Measurements from ENCODE around the gene MAEL.

The MAEL gene

GRCh38 chr1:167064621-167065020, 75.5 kb downstream of the MAEL start:
- TF ChIP-seq NFIC (IDR thresholded peaks at IDR 0.05), result no peak
- TF ChIP-seq TEAD4 (IDR thresholded peaks at IDR 0.05), result no peak
- no peak for TF ChIP-seq ZBTB7A (IDR thresholded peaks at IDR 0.05; ENCODE audit: low read depth)
- TF ChIP-seq YY1 (IDR thresholded peaks at IDR 0.05; ENCODE audit: low read depth), result no peak
- no peak for TF ChIP-seq CEBPB (IDR thresholded peaks at IDR 0.05)
- no peak for TF ChIP-seq RAD21 (IDR thresholded peaks at IDR 0.05; ENCODE audit: low read depth)
- no peak for TF ChIP-seq REST (IDR thresholded peaks at IDR 0.05; ENCODE audit: low read depth)
- no peak for TF ChIP-seq USF1 (IDR thresholded peaks at IDR 0.05)

GRCh38 chr1:167065471-167065870, 76.4 kb downstream of the MAEL start:
- no peak for TF ChIP-seq EP300 (IDR thresholded peaks at IDR 0.05; ENCODE audit: borderline replicate concordance)
- TF ChIP-seq TAF1 (IDR thresholded peaks at IDR 0.05; ENCODE audit: low read depth), result no peak
- TF ChIP-seq NFIC (IDR thresholded peaks at IDR 0.05), result no peak
- TF ChIP-seq REST (IDR thresholded peaks at IDR 0.05; ENCODE audit: low read depth), result no peak
- TF ChIP-seq ZBTB7A (IDR thresholded peaks at IDR 0.05; ENCODE audit: low read depth), result no peak
- TF ChIP-seq USF1 (IDR thresholded peaks at IDR 0.05), result no peak
- TF ChIP-seq CEBPB (IDR thresholded peaks at IDR 0.05), result no peak
- TF ChIP-seq MAX (IDR thresholded peaks at IDR 0.05), result no peak

GRCh38 chr1:167066333-167067122, 77.4 kb downstream of the MAEL start:
- TF ChIP-seq EP300 (IDR thresholded peaks at IDR 0.05; ENCODE audit: borderline replicate concordance) (no peak), MAX (IDR thresholded peaks at IDR 0.05) (peak; percentile 36; the same call in 1 of the 2 replicates), ZBTB7A (IDR thresholded peaks at IDR 0.05; ENCODE audit: low read depth) (no peak), TEAD4 (IDR thresholded peaks at IDR 0.05) (no peak), RAD21 (IDR thresholded peaks at IDR 0.05; ENCODE audit: low read depth) (peak; percentile 92), TCF12 (IDR thresholded peaks at IDR 0.05; ENCODE audit: low read depth) (no peak), USF1 (IDR thresholded peaks at IDR 0.05) (no peak), YY1 (IDR thresholded peaks at IDR 0.05; ENCODE audit: low read depth) (no peak), EGR1 (IDR thresholded peaks at IDR 0.05) (no peak), TAF1 (IDR thresholded peaks at IDR 0.05; ENCODE audit: low read depth) (no peak)

GRCh38 chr1:167067904-167068303, 78.8 kb downstream of the MAEL start:
- TF ChIP-seq TEAD4 (IDR thresholded peaks at IDR 0.05), result no peak
- no peak for TF ChIP-seq REST (IDR thresholded peaks at IDR 0.05; ENCODE audit: low read depth)
- TF ChIP-seq NFIC (IDR thresholded peaks at IDR 0.05), result no peak
- TF ChIP-seq EP300 (IDR thresholded peaks at IDR 0.05; ENCODE audit: borderline replicate concordance), result no peak
- no peak for TF ChIP-seq RAD21 (IDR thresholded peaks at IDR 0.05; ENCODE audit: low read depth)
- no peak for TF ChIP-seq ZBTB7A (IDR thresholded peaks at IDR 0.05; ENCODE audit: low read depth)

GRCh38 chr1:167068761-167069160, 79.7 kb downstream of the MAEL start:
- TF ChIP-seq EGR1 (IDR thresholded peaks at IDR 0.05) (no peak), CEBPB (IDR thresholded peaks at IDR 0.05) (no peak), MAX (IDR thresholded peaks at IDR 0.05) (no peak), NFIC (IDR thresholded peaks at IDR 0.05) (no peak), USF1 (IDR thresholded peaks at IDR 0.05) (no peak), TCF12 (IDR thresholded peaks at IDR 0.05; ENCODE audit: low read depth) (no peak), EP300 (IDR thresholded peaks at IDR 0.05; ENCODE audit: borderline replicate concordance) (no peak), YY1 (IDR thresholded peaks at IDR 0.05; ENCODE audit: low read depth) (no peak), CREB1 (IDR thresholded peaks at IDR 0.05; ENCODE audit: low read depth) (no peak), ZBTB7A (IDR thresholded peaks at IDR 0.05; ENCODE audit: low read depth) (no peak), TEAD4 (IDR thresholded peaks at IDR 0.05) (no peak), RAD21 (IDR thresholded peaks at IDR 0.05; ENCODE audit: low read depth) (no peak), FOXM1 (IDR thresholded peaks at IDR 0.05; ENCODE audit: borderline replicate concordance, low read depth) (no peak), TAF1 (IDR thresholded peaks at IDR 0.05; ENCODE audit: low read depth) (no peak)
